ENCODE data around the gene PDE6A.
"Not testable (repeated sequence)": the region's sequence is repeated elsewhere in the genome, so short reads cannot be mapped to it uniquely, and the experiment has no call there.

Gene PDE6A

DNA sequence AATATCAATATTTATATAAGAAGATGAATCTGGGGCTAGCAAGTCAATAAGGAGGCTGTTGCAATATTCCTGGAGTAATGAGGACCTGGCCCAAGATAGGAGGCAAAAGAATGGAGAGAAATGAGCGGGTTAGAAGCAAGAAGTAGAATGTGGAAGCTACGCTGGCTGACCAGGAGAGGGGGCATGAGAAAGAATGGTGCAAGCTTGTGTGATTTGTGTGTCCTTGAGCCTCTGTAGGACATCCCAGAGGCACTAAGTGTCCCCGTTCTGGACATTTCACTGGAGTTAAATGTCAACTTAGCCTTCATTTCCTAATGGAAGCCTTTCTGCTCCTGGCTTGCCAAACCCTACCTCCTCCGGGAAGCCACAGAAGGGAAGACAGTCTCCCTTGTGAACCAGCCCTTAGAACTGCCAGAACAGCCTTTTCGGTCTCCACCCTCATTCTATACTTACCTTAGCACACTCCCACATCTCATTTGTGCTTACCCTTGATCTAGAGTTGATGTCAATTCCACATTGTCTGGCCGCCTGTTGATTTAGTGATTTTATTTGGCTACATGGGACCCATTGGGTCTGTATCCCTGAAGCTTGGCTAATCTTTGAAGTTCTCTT, 6.7 kb upstream of the PDE6A start:
- no peak for DNase-seq (ENCODE audit: low spot score)

DNA sequence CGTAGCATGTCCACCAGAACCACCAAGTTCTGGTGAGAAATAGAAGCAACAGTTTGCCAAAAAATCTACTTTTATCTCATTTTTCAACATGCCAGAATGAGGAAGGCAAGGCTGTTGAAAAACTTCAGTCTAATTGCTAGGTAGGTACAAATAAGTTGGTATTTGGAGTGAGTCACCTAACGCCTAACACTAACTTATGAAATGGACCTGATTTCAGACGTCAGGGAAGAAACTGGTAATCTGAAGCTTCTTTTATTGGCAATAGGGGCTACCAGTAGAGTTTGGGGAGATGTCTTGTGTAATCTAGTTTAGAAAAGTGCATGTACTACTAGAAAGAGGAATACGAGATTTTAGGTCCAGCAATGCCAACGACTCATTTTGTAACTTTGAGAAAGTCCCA, 4.4 kb upstream of the PDE6A start:
- no peak for DNase-seq (ENCODE audit: low spot score)

DNA sequence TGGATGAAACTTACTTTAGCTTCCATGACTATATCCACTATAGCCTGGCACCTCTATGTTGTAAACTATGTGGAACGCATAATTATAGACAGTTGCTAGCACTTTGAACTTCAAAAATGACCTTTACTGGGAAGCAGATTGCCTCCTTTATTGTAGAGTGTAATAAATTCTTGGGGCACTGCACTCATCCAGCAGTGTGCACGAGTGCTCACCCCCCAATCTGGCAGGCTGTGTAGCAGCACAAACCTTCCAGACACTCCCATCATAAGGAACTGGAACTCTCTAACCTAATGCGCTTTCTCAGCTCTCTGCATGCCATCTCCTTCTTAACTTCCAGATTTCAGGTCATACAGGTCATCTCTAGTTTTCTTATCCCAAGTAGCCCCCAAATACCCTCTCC, 1.5 kb upstream of the PDE6A start:
- DNase-seq (ENCODE audit: low spot score), result no peak

DNA sequence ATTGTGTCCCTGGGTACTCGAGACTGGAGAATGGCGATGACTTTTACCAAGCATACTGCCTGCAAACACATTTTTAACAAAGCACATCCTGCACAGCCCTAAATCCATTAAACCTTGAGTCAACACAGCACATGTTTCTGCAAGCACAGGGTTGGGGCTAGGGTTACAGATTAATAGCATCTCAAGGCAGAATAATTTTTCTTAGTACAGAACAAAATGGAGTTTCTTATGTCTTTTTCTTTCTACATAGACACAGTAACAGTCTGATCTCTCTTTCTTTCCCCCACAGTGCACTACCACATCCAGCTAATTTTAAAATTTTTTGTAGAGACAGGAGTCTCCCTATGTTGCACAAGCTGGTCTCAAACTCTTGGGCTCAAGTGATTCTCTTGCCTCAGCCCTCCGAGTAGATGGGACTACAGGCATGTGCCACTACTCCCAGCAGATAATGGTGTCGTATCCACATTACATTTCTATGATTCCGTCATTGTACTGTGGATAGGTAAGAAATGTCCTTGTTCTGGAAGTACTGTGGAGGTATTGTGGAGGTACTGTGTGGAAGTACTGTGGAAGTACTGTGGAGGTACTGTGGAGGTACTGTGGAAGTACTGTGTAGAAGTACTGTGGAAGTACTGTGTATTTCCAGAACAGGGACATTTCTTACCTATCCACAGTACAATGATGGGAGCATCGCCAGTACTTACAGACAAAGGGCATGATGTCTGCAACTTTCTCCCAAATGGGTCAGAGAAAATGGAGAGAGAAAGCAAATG, 1.2 kb downstream of the PDE6A start:
- DNase-seq (ENCODE audit: low spot score), result not testable (repeated sequence)

DNA sequence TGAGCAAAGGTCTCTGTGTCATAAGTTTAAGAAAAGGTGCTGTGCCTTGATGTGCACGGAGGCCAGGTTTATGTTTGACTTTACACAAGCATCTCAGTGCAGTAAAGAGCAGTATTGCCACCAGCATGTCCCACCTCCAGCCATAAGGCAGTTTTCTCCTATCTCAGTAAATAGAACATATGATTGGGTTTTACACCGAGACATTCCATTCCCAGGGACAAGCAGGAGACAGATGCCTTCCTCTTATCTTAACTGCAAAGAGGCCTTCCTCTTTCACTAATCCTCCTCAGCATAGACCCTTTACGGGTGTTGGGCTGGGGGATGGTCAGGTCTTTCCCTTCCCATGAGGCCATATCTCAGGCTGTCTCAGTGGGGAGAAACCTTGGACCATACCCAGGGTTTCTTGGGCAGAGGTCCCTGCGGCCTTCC, 1.8 kb downstream of the PDE6A start:
- DNase-seq (ENCODE audit: low spot score), result not testable (repeated sequence)

DNA sequence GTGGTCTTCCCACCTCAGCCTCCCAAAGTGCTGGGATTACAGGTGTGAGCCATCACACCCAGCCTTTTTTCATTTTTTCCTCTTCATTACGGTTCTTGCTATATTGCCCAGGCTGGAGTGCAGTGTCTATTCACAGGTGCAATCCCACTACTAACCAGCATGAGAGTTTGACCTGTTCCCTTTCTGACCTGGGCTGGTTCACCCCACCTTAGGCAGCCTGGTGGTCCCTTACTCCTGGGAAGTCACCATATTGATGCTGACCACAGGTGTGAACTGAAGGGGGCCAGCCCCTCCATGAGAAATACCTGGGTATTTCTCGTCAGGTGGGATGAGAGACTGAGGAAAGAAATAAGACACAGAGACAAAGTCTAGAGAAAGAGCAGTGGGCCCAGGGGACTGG, 2.4 kb downstream of the PDE6A start:
- DNase-seq (ENCODE audit: low spot score), result no peak

DNA sequence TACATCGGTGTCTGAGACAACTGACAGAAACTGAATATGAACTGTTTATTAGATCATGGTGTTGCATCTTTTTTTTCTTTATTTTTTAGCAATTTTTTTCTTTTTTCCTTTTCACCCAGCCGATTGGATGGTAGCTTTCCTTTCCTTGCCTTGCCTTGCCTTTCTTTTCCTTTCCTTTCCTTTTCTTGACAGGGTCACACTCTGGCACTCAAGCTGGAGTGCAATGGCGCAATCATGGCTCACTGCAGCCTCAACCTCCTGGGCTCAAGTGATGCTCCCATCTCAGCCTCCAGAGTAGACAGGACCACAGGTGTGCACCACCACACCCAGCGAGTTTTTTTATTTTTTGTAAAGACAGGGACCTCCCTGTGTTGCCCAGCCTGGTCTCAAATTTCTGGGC, 2.8 kb downstream of the PDE6A start:
- no peak for DNase-seq (ENCODE audit: low spot score)

DNA sequence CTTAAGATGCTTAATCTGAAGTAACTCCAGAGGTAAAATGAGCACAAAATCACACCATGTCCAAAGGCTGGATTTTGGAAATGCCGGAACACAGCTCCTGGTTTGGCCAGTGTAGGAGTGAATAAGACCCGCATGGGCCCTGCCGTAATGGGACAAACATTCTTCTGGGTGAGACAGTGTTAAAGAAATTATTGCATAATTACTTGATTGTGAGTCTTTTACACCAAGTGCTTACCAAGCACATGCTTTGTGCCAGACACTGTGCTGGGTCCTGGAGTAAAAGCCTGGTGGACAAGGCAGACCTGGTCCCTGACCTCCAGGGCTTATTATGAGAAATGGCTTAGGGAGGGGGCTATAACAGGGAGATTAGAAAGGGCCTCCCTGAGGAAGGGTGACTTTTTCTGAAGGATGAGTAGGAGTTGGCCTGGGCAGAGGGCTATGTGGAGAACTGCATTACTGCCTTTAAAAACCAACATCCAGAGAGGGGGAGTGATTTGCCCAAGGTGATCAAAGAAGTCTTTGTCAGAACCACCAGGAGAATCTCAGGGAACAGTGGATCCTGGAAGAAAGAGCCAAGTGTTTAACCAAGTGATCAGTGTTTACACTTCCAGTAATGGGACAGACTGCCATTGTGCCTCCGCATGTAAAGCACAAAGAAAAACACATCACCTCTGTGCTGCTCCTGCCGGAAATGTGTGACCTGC, 3.5 kb downstream of the PDE6A start:
- DNase-seq (ENCODE audit: low spot score), result no peak

DNA sequence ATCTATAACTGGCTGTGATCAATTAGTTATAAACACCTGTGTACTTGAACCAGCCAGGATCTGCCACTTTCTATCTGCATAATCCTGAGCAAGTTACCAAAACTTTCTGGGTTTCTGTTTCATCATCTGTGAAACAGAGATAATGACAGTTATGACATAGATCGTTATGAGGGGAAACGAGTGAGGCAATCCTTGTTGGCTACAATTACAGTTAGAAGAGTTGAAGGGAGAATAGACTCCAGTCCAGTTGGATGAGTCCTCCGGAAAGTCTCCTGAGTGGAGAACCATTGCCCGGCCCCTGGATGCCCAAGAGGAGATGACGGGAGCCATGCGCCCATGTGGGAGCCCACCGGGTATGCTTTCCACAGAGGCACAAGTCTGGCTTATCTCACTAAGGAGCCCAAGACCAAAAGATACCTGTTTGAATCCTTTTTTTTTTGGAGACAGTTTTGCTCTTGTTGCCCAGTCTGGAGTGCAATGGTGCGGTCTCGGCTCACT, 4.5 kb downstream of the PDE6A start:
- DNase-seq (ENCODE audit: low spot score), result no peak

DNA sequence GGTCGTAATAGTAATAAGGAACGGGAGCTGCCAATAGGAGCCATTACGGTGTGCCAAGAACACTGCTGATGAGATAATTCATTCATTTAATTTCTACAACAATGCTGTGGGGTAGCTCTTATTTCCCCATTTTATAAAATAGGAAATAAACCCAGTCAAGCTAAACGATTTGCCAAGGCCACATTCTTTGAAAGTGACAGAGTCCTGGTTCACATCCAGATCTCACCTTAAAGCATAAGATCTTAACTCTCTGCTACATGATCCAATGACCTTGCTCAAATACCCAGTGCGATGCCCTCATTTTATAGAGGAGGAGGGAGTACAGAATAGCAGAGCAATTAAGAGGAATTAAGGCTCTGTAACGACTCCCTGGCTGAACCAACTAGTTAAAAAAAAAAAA, 5.0 kb downstream of the PDE6A start:
- DNase-seq (ENCODE audit: low spot score), result no peak

DNA sequence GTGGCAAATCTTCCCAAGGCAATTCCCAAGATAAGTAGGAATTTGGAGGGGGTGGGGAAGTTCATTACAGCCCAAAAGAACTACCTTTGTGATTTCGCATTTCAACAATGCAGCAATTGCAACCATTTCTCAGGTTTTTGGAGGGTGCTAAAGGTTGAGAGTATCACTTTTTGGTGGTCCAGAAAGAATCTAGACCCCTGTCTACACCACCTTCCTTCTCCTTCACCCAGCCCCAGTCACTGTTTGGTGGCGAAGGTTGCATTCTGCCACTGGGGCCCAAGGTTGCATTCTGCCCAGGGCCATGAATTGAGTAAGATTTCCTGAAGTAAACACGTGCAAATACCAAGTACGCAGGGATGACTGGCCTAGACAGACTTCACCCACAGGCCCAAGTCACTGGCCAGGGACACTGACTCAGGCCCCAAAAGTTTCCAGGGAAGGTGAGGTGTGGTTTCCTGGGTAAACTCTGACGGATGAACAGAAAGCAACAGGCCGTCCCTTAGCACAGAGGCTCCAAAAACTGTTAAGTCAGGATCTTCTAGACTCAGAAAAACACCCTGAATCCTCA, 5.7 kb downstream of the PDE6A start:
- DNase-seq (ENCODE audit: low spot score), result peak; percentile 76

DNA sequence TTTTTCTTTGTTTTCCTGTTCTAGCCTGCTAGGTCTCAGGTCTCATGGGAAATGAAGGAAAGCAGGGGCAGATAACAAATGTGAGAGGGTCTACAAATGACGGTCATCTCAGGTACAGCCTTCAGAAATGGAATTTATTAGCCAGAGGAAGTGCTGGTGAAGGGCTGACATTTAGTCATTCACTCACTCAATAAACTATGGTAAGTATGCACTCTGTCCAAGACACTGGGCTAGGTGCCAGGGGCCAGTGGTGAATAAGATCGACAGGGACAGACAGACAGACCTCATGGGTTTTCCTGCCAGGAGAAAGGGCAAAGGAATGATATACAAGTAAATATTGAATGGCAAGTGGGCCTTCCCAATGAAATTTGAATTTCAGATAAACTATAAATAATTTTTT, 6.3 kb downstream of the PDE6A start:
- DNase-seq (ENCODE audit: low spot score), result peak; percentile 55

DNA sequence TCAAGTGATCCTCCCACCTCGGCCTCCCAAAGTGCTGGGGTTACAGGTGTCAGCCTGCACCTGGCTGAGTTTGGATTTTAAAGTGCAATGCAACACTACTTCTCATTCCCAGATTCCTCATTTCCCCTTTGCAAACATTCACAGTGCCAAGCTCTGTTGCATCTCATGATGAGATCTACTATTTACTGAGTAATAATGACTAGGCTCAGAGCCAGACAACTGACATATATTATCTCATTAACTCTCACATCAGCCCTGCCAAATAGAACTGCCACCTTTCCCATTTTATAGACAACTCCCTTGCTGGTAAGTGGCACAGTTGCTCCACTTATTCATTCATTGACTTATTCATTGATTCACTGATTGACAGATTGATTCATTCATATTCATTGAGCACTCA, 7.0 kb downstream of the PDE6A start:
- no peak for DNase-seq (ENCODE audit: low spot score)

DNA sequence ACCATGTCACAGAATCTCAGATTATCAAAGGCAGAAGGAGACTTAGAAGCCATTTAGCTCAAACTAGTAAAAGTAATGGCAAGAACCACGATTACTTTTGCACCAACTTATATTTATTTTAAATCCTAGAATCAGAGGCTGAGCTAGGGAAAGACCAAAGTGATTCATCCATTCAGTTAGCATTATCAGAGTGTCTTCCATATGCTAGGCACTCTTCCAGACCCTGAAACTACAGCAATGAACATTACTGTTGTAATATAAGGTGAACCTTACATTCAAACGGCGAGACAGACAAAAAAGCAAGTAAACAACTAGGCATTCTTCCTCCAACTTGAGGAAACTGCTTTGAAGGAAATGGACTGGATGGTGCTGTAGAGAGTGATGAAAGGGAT, 7.9 kb downstream of the PDE6A start:
- no peak for DNase-seq (ENCODE audit: low spot score)

DNA sequence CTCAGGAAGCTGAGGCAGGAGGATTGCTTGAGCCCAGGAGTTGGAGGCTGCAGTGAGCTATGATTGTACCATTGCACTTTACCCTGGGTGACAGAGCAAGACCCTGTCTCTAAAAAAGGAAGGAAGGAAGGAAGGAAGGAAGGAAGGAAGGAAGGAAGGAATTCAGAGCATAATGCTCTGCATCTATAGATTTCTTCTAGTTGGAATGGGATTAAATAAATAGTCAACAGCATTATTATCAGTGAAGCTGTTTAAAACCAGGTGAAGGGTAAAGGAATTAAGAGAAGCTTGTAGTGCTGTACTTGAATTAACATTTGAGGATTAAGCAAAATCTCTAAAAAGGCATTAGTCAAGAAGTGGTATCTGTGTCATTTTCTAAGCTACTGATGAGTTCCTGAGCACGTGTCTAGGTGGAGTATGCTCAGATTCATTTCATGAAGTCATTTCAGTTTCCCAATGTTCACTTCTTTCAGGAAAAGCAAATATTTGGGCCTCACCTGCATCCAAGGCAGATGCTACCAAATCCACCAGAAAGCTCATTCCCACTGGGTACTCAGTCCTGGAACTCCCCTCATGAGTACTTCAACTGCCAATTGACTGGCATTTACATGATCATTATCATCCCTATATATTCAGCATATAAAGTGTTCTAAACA, 8.4 kb downstream of the PDE6A start:
- DNase-seq (ENCODE audit: low spot score), result no peak

DNA sequence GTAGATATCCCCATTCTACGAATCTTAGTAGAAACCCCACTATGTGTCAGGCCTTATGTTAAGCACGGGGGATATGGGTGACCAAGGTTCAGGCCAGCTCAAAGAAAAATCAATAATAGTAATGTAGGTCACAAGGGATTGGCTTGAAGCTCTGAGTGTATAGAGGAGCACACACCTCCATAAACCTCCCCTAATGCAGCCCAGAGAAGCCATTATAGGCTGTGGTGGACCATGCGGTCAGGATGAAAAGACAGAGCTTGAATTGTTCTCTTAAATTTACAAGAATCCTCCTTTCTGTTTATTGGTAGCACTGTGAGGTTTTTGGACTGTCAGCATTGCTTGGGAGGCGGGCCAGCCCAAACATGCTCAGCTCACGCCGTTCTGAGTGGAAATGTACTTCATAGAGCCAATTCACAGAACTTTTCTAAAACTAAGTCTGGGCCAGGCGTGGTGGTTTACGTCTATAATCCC, 9.1 kb downstream of the PDE6A start:
- no peak for DNase-seq (ENCODE audit: low spot score)

DNA sequence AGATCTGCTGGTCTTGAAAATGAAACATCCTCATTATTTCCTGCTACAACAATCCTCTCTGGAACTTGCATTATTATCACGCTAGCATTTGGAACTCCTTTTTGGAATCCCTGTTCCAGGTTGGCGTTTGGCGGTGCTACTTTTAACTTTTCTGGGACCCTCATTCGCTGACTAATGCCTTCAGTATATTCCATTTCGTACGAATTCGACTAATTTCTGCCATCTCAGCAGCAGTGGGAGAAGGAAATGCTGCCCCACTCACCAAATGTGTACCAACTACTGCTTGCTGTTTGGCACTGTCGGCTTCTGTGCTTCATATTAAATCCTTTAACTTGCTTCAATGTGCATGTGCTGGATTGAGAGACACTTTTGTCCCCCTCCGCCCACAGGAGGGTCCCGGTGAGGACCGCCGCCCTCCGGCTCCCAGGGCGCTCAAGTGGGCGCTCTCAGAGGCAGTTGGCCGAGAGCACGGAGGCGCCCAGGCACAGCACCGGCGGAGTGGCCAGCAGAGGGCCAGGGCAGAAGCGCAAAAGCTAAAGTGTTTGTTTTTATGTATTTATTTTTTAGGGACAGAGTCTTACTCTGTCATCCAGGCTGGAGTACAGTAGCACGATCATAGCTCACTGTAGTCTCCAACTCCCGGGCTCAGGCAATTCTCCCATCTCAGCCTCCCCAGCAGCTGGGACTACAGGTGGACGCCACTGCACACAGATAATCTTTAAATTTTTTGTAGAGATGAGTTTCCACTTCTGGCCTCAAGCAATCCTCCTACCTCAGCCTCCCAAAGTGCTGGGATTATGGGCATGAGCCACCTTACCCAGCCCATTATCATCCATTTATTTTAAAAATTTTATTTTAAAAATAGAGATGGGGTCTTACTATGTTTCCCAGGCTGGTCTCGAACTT, 11.9 kb downstream of the PDE6A start:
- DNase-seq (ENCODE audit: low spot score), result no peak

DNA sequence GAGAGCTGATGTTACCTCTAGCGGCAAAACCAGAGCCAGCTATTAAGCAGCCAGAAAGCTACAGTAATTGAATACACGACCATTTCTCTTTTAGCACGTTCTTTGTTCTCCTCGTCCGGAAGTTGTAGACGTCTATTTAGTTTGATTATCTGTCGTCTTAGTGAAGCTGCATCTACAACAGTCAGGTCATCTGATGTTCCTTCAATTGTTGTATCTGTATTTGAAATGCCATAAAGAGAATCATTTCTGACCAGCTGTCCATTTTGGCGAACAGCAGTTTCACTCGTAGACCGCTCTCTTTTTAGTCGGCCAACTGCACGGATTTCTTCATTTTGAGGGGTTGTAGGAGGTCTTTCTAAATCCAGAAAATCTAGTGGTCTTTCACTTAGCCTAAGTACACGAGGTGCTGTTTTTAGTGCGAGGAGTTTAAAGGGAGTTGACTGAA, 12.6 kb downstream of the PDE6A start:
- DNase-seq (ENCODE audit: low spot score), result no peak

DNA sequence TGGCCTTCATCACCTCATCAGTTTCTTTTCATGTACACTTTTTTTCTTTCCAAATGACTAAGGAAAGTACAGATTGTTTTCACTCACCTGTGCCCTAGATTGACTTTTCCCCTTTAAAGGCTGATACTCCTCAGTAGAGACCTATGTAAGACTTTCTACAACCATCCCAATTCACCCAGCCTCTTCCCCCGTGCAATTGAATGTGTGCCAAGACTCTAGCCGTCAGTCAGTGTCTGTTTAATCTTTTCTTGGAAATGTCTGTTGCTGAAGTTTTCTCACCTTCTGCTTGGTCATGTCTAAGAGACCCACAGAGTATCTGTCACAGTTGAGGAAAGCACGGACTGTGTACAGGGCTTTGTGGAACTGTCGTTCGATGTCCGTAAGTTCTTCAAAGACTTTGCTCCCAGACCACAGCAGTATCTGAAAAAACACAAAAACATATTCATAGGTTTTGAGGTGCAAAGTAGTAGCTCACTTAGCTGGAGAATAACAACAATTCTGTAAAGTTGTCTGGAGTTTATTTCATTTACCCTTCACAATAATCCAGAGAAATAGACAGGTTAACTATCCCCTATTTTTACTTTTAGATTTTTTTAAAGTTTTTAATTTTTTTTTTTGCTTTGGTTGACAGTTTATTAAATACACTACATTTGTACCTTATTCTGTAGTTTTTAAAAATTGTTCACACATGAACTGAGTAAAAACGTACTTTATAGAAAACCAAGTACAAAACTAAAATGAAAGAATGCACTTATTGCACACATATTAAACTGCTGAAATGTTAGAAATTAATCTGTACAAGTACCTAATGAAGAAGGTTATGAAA, 13.6 kb downstream of the PDE6A start:
- no peak for DNase-seq (ENCODE audit: low spot score)

Measured in GM03348 (cell line).